HFF-Myc (cell line): ENCODE measurements around the gene WDCP.
A peak's percentile ranks its signal among the peaks of the same experiment; 100 is the strongest.

Experiments used
- DNase-seq: peaks from one replicate; pipeline ENCODE4 v3.0.0-alpha.2; 2011; ENCODE audit warnings: low read depth; ENCODE audit errors: extremely low read depth
- H3K4me3 ChIP-seq: replicated peaks from 2 replicates; pipeline ENCODE4 v1.5.1; 2011; ENCODE audit warnings: low read depth, mild to moderate bottlenecking, control low read depth, low read length
- TF ChIP-seq, protein P1 (sequence below): IDR thresholded peaks from 2 replicates; pipeline ENCODE4 v1.5.1; 2012; ENCODE audit warnings: mild to moderate bottlenecking, low read depth, low read length, control low read depth; ENCODE audit errors: missing control alignments

Gene WDCP

DNA sequence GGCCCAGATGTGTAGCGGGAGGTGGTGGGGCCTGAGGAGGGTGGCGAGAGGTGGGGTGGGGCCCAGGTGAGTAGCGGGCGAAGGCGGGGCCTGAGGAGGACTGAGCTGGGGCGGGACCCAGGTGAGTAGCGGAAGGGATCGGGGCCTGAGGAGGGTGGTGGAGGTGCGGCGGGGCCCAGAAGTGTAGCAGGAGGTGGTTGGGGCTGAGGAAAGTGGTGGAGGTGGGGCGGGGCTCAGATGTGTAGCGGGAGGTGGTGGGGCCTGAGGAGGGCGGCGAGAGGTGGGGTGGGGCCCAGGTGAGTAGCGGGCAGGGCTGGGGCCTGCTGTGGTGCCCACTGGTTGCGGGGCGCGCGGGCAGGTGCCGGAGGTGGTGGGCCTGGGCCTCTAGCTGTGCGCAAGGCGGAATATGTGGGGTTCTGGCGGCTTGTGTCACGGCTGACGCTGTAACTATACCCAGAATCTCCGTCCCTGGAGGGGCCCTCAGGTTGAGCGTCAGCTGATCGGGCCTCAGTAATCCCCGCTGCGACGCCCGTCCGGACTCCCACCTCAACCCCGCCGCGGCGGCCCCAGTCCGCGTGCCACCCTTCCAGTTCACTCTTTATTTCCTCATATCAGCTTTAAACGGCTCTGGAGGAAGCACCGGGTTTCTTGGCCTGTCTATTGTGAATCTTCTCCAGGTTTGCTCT, 29.8 kb upstream of the WDCP start:
- no peak for DNase-seq
- TF ChIP-seq, protein P1, sequence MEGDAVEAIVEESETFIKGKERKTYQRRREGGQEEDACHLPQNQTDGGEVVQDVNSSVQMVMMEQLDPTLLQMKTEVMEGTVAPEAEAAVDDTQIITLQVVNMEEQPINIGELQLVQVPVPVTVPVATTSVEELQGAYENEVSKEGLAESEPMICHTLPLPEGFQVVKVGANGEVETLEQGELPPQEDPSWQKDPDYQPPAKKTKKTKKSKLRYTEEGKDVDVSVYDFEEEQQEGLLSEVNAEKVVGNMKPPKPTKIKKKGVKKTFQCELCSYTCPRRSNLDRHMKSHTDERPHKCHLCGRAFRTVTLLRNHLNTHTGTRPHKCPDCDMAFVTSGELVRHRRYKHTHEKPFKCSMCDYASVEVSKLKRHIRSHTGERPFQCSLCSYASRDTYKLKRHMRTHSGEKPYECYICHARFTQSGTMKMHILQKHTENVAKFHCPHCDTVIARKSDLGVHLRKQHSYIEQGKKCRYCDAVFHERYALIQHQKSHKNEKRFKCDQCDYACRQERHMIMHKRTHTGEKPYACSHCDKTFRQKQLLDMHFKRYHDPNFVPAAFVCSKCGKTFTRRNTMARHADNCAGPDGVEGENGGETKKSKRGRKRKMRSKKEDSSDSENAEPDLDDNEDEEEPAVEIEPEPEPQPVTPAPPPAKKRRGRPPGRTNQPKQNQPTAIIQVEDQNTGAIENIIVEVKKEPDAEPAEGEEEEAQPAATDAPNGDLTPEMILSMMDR, result no peak

GRCh38 chr2:24075915-24076848, 29.0 kb upstream of the WDCP start, which contains the start of gene SF3B6:
Gene SF3B6, minus strand, starts transcription at chr2:24076326. Its CDS starts 97 bp downstream, at chr2:24076229.
- DNase-seq, result peak; percentile 97
- TF ChIP-seq, protein P1, result no peak
- peak within 1 kb of the TSS; percentile 90 for H3K4me3 ChIP-seq

More for the DNA sequence above, 29.8 kb upstream of the WDCP start:
- H3K4me3 ChIP-seq, result peak overlapping the region; percentile 90

DNA sequence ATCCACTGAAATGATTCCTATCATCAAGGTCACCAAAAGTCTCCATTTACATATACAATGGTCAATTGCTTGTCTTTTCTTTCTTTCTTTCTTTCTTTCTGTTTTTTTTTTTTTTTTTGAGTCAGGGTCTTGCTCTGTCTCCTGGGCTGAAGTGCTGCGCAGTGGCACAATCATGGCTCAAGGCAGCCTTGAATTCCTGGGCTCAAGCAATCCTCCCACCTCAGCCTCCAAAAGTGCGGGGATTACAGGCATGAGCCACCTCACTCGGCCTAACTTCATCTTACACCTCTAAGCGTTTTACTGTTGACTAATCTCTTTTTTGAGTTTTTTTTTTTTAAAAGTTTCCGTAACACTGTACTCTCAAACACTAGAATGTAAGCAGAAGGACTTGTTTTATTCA, 28.1 kb upstream of the WDCP start:
- TF ChIP-seq, protein P1, result no peak
- peak overlapping the region; percentile 90 for H3K4me3 ChIP-seq
- DNase-seq, result no peak

- no peak for DNase-seq
- TF ChIP-seq, protein P1, result no peak
- H3K4me3 ChIP-seq, result no peak overlapping the region
Observed at GRCh38 chr2:24073816-24074215, 26.6 kb upstream of the WDCP start.

DNA sequence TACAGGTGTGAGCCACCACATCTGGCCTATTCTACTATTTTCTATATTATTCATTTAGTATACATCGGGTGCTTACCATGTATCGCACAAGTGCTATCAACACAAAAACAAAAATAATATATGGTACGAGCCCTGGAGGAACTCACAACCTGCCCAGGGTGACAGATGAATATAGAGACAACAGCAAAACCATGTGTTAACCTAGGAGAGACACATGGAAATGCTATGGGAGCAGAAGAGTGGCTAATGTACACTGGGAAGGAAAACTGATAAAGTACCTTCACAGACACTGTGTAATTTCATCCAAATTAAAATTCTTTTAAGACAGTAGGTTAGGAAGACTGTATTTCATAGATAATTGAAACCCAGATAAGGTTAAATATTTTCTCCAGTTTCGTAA, 25.1 kb upstream of the WDCP start:
- DNase-seq, result no peak
- TF ChIP-seq, protein P1, result no peak

GRCh38 chr2:24065341-24065740, 18.1 kb upstream of the WDCP start:
- TF ChIP-seq, protein P1, result no peak
- no peak for DNase-seq
- no peak overlapping the region for H3K4me3 ChIP-seq

More for the DNA sequence above, 25.1 kb upstream of the WDCP start:
- H3K4me3 ChIP-seq, result no peak overlapping the region
